AML-193 (cell line): ENCODE measurements around the gene RPP25L.

Source experiments
- DNase-seq, 2 experiments: peaks; one replicate each; lab custom pipeline; 2025; lab: John Stamatoyannopoulos, UW

RPP25L gene

GRCh38 chr9:34585946-34586669 is 25.8 kb downstream of the RPP25L start:
- DNase-seq: no peak

- DNase-seq: no peak
These were observed 26.9 kb downstream of the RPP25L start for GRCh38 chr9:34584970-34585369.

- no peak for DNase-seq
These were observed 29.1 kb downstream of the RPP25L start for GRCh38 chr9:34582787-34583186.

GRCh38 chr9:34581318-34581717 is 30.6 kb downstream of the RPP25L start:
- DNase-seq: no peak

GRCh38 chr9:34580358-34580757 is 31.5 kb downstream of the RPP25L start:
- no peak for DNase-seq

- DNase-seq: no peak
These were observed 32.1 kb downstream of the RPP25L start for GRCh38 chr9:34579808-34580163.

- no peak for DNase-seq
These were observed 32.6 kb downstream of the RPP25L start for GRCh38 chr9:34579104-34579807.

GRCh38 chr9:34578241-34579103 is 33.4 kb downstream of the RPP25L start:
- DNase-seq: no peak

- no peak for DNase-seq
These were observed 34.3 kb downstream of the RPP25L start for GRCh38 chr9:34577400-34578240.

GRCh38 chr9:34576597-34577399 is 35.1 kb downstream of the RPP25L start:
- DNase-seq: no peak

- DNase-seq: no peak
These were observed 35.9 kb downstream of the RPP25L start for GRCh38 chr9:34575862-34576596.

- no peak for DNase-seq
These were observed 36.7 kb downstream of the RPP25L start for GRCh38 chr9:34575241-34575640.

GRCh38 chr9:34574571-34574970 is 37.3 kb downstream of the RPP25L start:
- no peak for DNase-seq

- no peak for DNase-seq
These were observed 38.1 kb downstream of the RPP25L start for GRCh38 chr9:34573599-34574325.

GRCh38 chr9:34572628-34573027 is 39.3 kb downstream of the RPP25L start:
- DNase-seq: no peak

- no peak for DNase-seq
These were observed 39.8 kb downstream of the RPP25L start for GRCh38 chr9:34572092-34572491.

GRCh38 chr9:34571481-34571810 is 40.5 kb downstream of the RPP25L start:
- no peak for DNase-seq

- no peak for DNase-seq
These were observed 41.0 kb downstream of the RPP25L start for GRCh38 chr9:34570809-34571480.

GRCh38 chr9:34570376-34570775 is 41.5 kb downstream of the RPP25L start:
- no peak for DNase-seq
